Loucy (cell line): ENCODE results near the gene MRPL47.

ENCODE experiments used
- CTCF ChIP-seq: fragments of 200-600 bp; sonication (generic); conservative IDR thresholded peaks from 2 replicates; pipeline ENCODE4 v1.5.1; 2014; ENCODE audit warnings: mild to moderate bottlenecking, antibody characterized with exemption, low read length
- EZH2phosphoT487 ChIP-seq: fragments of 200-600 bp; IDR thresholded peaks from 2 replicates; pipeline ENCODE4 v1.6.1; 2018; ENCODE audit warnings: antibody characterized with exemption, mild to moderate bottlenecking, moderate library complexity, borderline replicate concordance

- peak; percentile 91 for TF ChIP-seq CTCF
- no peak for TF ChIP-seq EZH2phosphoT487
These were observed 45.6 kb downstream of the MRPL47 start for GRCh38 chr3:179558742-179559364.
